Measurements from ENCODE around the gene SLC38A11.

SLC38A11 gene

DNA sequence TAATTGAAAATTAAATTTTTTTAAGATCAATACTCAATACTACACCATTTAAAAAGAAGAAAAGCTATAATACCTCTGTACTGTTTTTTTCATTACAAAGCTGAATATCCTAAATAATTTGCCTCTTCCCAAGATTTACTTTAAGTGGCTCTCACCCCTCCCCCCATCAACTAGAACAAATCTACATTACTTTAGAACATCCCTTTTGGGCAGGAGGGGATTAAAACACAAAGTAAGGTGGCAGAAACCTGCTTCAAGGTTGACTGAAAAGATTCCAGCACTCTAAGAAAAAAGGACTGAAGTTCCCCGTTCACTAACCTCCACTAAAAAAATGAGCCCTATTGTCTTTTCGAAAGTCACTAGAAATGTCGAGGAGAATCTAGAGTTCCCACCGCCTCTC, 42.3 kb downstream of the SLC38A11 start:
- TF ChIP-seq, protein P1, sequence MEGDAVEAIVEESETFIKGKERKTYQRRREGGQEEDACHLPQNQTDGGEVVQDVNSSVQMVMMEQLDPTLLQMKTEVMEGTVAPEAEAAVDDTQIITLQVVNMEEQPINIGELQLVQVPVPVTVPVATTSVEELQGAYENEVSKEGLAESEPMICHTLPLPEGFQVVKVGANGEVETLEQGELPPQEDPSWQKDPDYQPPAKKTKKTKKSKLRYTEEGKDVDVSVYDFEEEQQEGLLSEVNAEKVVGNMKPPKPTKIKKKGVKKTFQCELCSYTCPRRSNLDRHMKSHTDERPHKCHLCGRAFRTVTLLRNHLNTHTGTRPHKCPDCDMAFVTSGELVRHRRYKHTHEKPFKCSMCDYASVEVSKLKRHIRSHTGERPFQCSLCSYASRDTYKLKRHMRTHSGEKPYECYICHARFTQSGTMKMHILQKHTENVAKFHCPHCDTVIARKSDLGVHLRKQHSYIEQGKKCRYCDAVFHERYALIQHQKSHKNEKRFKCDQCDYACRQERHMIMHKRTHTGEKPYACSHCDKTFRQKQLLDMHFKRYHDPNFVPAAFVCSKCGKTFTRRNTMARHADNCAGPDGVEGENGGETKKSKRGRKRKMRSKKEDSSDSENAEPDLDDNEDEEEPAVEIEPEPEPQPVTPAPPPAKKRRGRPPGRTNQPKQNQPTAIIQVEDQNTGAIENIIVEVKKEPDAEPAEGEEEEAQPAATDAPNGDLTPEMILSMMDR (IDR thresholded peaks at IDR 0.05; ENCODE audit: borderline replicate concordance, control extremely low read depth, extremely low read depth, insufficient read depth, missing control alignments), result no peak
- DNase-seq (ENCODE audit: low spot score), result no peak
- in situ Hi-C loops (cut with MboI; ENCODE audit: low sequenced_read_pairs, unreplicated experiment), result loop anchor here (25.0 kb wide), 1 partner anchor 176 kb away; no protein-coding TSS in a partner anchor

DNA sequence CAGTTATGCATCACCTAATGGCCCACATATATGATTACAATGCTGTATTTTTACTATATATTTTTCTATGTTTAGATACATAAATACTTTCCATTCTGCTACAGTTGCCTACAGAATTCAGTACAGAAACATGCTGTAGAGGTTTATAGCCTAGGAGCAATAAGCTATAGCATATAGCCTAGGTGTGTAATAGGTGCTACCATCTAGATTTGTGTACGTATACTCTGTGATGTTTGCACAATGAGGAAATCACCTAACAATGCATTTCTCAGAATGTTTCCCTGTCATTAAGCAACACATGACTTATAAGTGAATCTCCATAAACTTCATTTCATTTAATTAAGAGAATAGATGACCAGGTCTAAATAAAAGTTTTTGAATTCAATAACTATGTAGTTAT, 43.5 kb downstream of the SLC38A11 start:
- TF ChIP-seq, protein P1 (IDR thresholded peaks at IDR 0.05; ENCODE audit: borderline replicate concordance, control extremely low read depth, extremely low read depth, insufficient read depth, missing control alignments), result no peak

DNA sequence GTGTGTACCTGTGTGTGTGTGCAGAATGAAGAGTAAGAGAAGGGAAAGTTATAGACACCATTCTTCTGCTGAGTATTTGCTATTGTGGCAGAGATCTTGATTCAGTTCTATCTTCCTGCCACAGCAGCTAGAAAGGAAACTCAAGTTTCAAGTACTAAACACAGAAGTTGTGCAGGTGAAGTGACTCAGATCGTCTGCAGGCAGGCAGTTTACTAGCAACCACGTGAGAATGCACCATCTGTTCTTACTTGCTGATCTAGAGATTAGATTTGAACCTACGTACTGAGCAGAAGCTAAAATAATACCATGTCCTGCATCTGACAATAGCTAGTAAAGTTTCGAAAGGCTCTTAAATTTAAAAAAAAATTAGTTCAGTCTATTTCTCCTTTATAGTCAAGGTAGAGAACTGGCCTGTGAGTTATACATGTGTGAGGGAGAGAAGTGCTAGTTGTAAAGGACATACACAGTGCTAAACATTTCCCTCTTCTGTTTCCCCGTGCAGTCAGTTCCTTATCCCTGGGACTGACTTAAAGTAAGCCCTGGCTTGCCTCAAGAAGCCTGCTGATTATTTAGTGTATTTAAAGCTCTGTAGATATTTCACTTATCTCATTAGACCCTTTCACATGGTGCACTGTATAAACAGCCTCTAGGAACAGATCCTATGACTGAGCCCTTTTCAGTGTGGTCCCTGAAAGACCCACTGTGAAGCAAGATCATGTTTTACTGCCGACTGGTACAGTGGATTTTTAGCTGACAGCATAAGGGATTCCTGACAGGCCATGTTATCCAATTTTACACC, 45.0 kb downstream of the SLC38A11 start:
- DNase-seq (ENCODE audit: low spot score), result no peak
- in situ Hi-C loops (cut with MboI; ENCODE audit: low sequenced_read_pairs, unreplicated experiment), result loop anchor here (25.0 kb wide), 1 partner anchor 173 kb away; no protein-coding TSS in a partner anchor

More for the DNA sequence above, 43.5 kb downstream of the SLC38A11 start:
- in situ Hi-C loops (cut with MboI; ENCODE audit: low sequenced_read_pairs, unreplicated experiment), result loop anchor here (25.0 kb wide), 1 partner anchor 175 kb away; no protein-coding TSS in a partner anchor
- no peak for DNase-seq (ENCODE audit: low spot score)

DNA sequence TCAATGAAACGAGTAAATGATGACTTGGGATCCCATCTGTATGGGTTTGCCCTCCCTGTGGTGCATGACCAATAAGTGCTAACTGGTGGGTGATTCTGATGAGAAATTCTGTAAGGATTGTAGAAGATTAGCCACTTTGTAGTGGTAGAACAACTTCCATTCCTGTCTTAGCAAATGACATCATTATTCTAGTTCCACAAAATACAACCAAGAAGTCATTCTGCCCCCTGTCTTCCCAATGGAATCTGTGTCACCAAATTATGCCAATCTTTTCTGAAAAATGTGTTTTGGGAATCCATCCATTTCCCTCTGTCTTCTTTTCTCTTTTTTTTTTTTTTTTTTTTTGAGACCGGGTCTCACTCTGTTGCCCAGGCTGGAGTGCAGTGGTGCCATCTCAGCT, 48.4 kb downstream of the SLC38A11 start:
- TF ChIP-seq, protein P1 (IDR thresholded peaks at IDR 0.05; ENCODE audit: borderline replicate concordance, control extremely low read depth, extremely low read depth, insufficient read depth, missing control alignments), result no peak
- in situ Hi-C loops (cut with MboI; ENCODE audit: low sequenced_read_pairs, unreplicated experiment), result loop anchor here (25.0 kb wide), 1 partner anchor 170 kb away; no protein-coding TSS in a partner anchor
- no peak for DNase-seq (ENCODE audit: low spot score)

More for the DNA sequence above, 45.0 kb downstream of the SLC38A11 start:
- TF ChIP-seq, protein P1 (IDR thresholded peaks at IDR 0.05; ENCODE audit: borderline replicate concordance, control extremely low read depth, extremely low read depth, insufficient read depth, missing control alignments), result no peak

DNA sequence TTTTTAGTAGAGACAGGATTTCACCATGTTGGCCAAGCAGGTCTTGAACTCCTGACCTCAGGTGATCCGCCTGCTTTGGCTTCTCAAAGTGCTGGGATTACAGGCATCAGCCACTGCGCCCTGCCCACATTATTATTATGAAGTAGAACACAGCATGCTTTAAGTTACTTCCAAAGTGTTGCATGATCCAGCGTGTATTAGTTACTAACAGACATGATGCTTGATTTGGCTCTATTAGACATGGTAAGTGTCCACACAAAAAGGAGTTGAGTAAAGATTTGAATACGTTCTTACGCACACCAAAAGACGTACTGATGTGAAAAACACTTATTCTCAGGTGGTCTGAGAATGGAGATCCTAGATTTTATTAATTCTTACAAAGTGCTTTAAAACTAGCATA, 50.0 kb downstream of the SLC38A11 start:
- DNase-seq (ENCODE audit: low spot score), result no peak
- TF ChIP-seq, protein P1 (IDR thresholded peaks at IDR 0.05; ENCODE audit: borderline replicate concordance, control extremely low read depth, extremely low read depth, insufficient read depth, missing control alignments), result no peak
- in situ Hi-C loops (cut with MboI; ENCODE audit: low sequenced_read_pairs, unreplicated experiment), result loop anchor here (25.0 kb wide), 1 partner anchor 168 kb away; no protein-coding TSS in a partner anchor

DNA sequence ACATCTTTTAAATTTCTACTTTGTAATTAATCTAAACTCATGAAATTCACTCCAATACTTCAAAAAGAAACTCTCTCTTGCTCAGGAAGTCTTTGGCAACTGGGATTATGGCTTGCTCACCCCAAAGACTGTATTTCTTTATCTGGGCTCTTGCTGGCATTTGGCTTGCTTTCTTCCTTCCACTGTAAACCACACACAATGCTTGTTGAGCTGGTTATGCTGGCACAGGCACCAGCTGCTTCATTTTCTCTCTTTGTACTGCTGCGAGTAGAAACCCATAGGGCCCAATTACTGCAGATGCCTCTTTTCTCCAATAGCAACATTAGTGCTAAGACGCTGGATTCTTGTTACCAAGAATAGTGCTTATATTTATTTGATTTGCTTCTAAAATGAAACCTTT, 51.4 kb downstream of the SLC38A11 start:
- no peak for DNase-seq (ENCODE audit: low spot score)
- in situ Hi-C loops (cut with MboI; ENCODE audit: low sequenced_read_pairs, unreplicated experiment), result loop anchor here (25.0 kb wide), 1 partner anchor 167 kb away; no protein-coding TSS in a partner anchor
- TF ChIP-seq, protein P1 (IDR thresholded peaks at IDR 0.05; ENCODE audit: borderline replicate concordance, control extremely low read depth, extremely low read depth, insufficient read depth, missing control alignments), result no peak
